MCF 10A (cell line): ENCODE data around the gene NHLRC4. TPM values are rescaled to one million over a fixed set of nuclear protein-coding genes. Genes with fewer than 3 reads are reported as not detected.

Experiments used
- BruUV-seq: library from RNA; stranded (reverse); fragments of 400-500 nt; replicated peaks from 2 replicates; lab custom pipeline; 2021; lab: Mats Ljungman, UMichigan
- CTCF ChIA-PET: fragments of 300-600 bp; sonication (Branson Sonifier 250); formaldehyde crosslinking; extraction: SDS; loops from one replicate; lab custom pipeline; 2021; ENCODE audit warnings: antibody characterized with exemption, inconsistent platforms; lab: Yijun Ruan, JAX
- POLR2A ChIA-PET: fragments of 300-600, 350-650 bp; sonication (Branson Sonifier 250); formaldehyde crosslinking; extraction: SDS; loops from one replicate; lab custom pipeline; 2020; ENCODE audit warnings: antibody characterized with exemption, inconsistent platforms; lab: Yijun Ruan, JAX
- DNase-seq: peaks from one replicate; pipeline ENCODE4 v3.0.0-alpha.2; 2018; ENCODE audit not compliant: unreplicated experiment
- H3K27ac Mint-ChIP-seq: one replicate; pipeline ENCODE4 v1.8.0; 2022; ENCODE audit warnings: mild to moderate bottlenecking, low read depth, mixed read lengths; ENCODE audit not compliant: unreplicated experiment
- H3K27me3 Mint-ChIP-seq: one replicate; pipeline ENCODE4 v1.8.0; 2022; ENCODE audit warnings: mixed read lengths; ENCODE audit not compliant: insufficient read depth, unreplicated experiment
- H3K36me3 Mint-ChIP-seq: one replicate; pipeline ENCODE4 v1.8.0; 2022; ENCODE audit warnings: mild to moderate bottlenecking, moderate library complexity, mixed read lengths; ENCODE audit not compliant: insufficient read depth, unreplicated experiment
- H3K4me1 Mint-ChIP-seq: one replicate; pipeline ENCODE4 v1.8.0; 2022; ENCODE audit warnings: mixed read lengths; ENCODE audit not compliant: insufficient read depth, unreplicated experiment
- H3K4me3 Mint-ChIP-seq: one replicate; pipeline ENCODE4 v1.8.0; 2022; ENCODE audit warnings: mild to moderate bottlenecking, moderate library complexity, mixed read lengths; ENCODE audit not compliant: unreplicated experiment
- H3K9me3 Mint-ChIP-seq: one replicate; pipeline ENCODE4 v1.8.0; 2022; ENCODE audit warnings: mixed read lengths; ENCODE audit not compliant: unreplicated experiment
- CTCF ChIP-seq: fragments of 200-600 bp; IDR thresholded peaks from one replicate; pipeline ENCODE4 v1.8.0; 2022; ENCODE audit warnings: antibody characterized with exemption, mild to moderate bottlenecking; ENCODE audit not compliant: unreplicated experiment
- intact Hi-C: fragments of 100-400 bp; cut with micrococcal nuclease; formaldehyde crosslinking; loops from 2 replicates; pipeline ENCODE4 v1.14.1; 2022
- total RNA-seq: library from RNA; stranded (reverse); gene quantifications from 2 replicates; pipeline ENCODE4 v1.2.3, GENCODE V29; 2022

NHLRC4 gene
- total RNA-seq, 1 experiment from 2014 or later, result not detected

GRCh38 chr16:583815-584591 lies 17.2 kb downstream of the NHLRC4 start:
- no peak for DNase-seq
- BruUV-seq, result no TSS peak
- POLR2A ChIA-PET, result interaction anchor here (0.5 to 1.5 kb wide), 2 partner anchors 14 to 100 kb away, joined by 3 to 4 read pairs; partner anchors contain the start of gene JMJD8
- CTCF ChIA-PET, result no interaction called here
- H3K36me3 Mint-ChIP-seq, result peaks cover 26% of the 10 kb centered on the region
- no peaks in the 10 kb centered on the region for H3K27me3 Mint-ChIP-seq
- H3K4me1 Mint-ChIP-seq, result no peaks in the 10 kb centered on the region
- no peak for TF ChIP-seq CTCF
- H3K27ac Mint-ChIP-seq, result no peak overlapping the region
- no peak overlapping the region for H3K4me3 Mint-ChIP-seq
- no peaks in the 10 kb centered on the region for H3K9me3 Mint-ChIP-seq
- intact Hi-C loops, result no loop called here

GRCh38 chr16:585351-585750 lies 18.5 kb downstream of the NHLRC4 start:
- Mint-ChIP-seq H3K9me3 (no peaks in the 10 kb centered on the region), H3K27ac (no peak overlapping the region), H3K4me3 (no peak overlapping the region), H3K36me3 (peaks cover 30% of the 10 kb centered on the region), H3K4me1 (peaks cover under 1% of the 10 kb centered on the region), H3K27me3 (no peaks in the 10 kb centered on the region)
- POLR2A ChIA-PET, result interaction anchor here (0.6 to 1.5 kb wide), 5 partner anchors 9 to 57 kb away, joined by 3 to 6 read pairs (median 4); no protein-coding TSS in a partner anchor
- intact Hi-C loops, result loop anchor here (5.0 kb wide), 1 partner anchor 193 kb away; no protein-coding TSS in a partner anchor
- TF ChIP-seq CTCF, result no peak
- BruUV-seq, result no TSS peak
- no peak for DNase-seq
- CTCF ChIA-PET, result interaction anchor here (1.0 kb wide), 1 partner anchor 10 kb away, joined by 4 read pairs; no protein-coding TSS in a partner anchor

GRCh38 chr16:586047-586644 lies 19.3 kb downstream of the NHLRC4 start:
- peaks cover 8% of the 10 kb centered on the region for H3K4me1 Mint-ChIP-seq
- ChIA-PET POLR2A (interaction anchor here (0.7 to 3.9 kb wide), 8 partner anchors 9 to 126 kb away, joined by 3 to 23 read pairs (median 6); partner anchors contain the start of genes METTL26, PIGQ and STUB1), CTCF (interaction anchor here (1.0 kb wide), 1 partner anchor 11 kb away, joined by 4 read pairs; no protein-coding TSS in a partner anchor)
- no peak for TF ChIP-seq CTCF
- no peaks in the 10 kb centered on the region for H3K9me3 Mint-ChIP-seq
- no peak for DNase-seq
- H3K27ac Mint-ChIP-seq, result no peak overlapping the region
- BruUV-seq, result no TSS peak
- H3K36me3 Mint-ChIP-seq, result peaks cover 38% of the 10 kb centered on the region
- no peak overlapping the region for H3K4me3 Mint-ChIP-seq
- intact Hi-C loops, result loop anchor here (5.0 kb wide), 1 partner anchor 194 kb away; no protein-coding TSS in a partner anchor
- H3K27me3 Mint-ChIP-seq, result no peaks in the 10 kb centered on the region
